ENCODE measurements around the gene PDZD2.

The PDZD2 gene

DNA sequence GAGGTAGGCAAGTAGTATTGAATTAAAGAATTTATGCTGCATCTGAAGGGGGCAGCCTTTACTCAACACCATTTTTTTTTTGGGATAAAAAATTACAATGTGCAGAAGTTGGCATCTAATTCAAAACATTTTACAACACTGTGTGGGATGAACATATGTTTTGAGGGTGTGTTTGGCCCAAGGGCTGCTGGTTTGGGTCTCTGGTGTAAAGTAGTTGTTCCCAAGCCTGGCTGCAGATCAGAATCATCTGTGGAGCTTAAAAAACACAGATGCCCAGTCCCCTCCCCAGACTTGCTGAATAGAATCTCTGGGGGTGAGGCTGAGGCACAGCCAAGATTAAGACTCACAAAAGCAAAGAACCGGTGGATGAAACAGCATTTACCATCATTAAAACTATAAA lies 33.0 kb upstream of the PDZD2 start:
- no peak for DNase-seq (ENCODE audit: low spot score)
- TF ChIP-seq, protein P1, sequence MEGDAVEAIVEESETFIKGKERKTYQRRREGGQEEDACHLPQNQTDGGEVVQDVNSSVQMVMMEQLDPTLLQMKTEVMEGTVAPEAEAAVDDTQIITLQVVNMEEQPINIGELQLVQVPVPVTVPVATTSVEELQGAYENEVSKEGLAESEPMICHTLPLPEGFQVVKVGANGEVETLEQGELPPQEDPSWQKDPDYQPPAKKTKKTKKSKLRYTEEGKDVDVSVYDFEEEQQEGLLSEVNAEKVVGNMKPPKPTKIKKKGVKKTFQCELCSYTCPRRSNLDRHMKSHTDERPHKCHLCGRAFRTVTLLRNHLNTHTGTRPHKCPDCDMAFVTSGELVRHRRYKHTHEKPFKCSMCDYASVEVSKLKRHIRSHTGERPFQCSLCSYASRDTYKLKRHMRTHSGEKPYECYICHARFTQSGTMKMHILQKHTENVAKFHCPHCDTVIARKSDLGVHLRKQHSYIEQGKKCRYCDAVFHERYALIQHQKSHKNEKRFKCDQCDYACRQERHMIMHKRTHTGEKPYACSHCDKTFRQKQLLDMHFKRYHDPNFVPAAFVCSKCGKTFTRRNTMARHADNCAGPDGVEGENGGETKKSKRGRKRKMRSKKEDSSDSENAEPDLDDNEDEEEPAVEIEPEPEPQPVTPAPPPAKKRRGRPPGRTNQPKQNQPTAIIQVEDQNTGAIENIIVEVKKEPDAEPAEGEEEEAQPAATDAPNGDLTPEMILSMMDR (IDR thresholded peaks at IDR 0.05; ENCODE audit: extremely low read depth, missing control alignments): no peak

DNA sequence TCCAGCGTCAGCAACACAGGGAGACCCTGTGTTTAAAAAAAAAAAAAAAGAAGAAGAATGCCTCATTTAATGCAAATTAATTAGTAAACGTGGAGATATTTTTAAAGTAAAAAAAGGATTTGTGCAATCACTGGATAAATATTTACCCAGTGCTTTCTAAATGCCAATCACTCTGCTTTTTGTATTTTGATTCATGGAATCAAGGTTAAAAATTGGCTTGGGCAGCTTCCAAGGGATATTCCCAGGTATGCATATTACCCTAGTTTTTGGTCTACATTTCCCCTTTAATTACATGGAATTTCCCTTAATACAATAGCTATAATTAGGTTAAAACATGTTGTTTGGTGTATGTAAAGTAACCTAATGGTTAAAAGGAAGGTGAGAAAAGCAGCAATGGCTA lies 31.4 kb upstream of the PDZD2 start:
- DNase-seq (ENCODE audit: low spot score): no peak
- TF ChIP-seq, protein P1 (IDR thresholded peaks at IDR 0.05; ENCODE audit: extremely low read depth, missing control alignments): no peak

DNA sequence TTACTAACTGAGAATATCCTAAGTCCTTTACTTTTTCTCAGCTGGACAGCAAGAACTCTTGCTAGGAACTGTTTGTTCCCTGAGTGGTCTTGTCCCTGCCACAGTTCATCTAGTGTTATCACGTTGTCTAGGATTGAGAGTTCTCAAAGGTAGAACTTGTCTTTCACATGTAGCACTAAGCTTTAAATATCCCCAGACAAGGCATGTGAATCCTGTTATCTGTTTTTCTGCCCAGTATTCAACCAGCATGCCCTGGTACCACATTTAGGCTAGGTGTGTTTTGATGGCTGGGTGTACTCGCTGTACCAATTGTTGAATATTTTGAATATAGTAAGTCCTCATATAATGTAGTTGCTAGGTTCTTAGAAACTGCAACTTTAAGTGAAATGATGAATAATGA lies 27.9 kb upstream of the PDZD2 start:
- TF ChIP-seq, protein P1 (IDR thresholded peaks at IDR 0.05; ENCODE audit: extremely low read depth, missing control alignments): no peak
- no peak for DNase-seq (ENCODE audit: low spot score)

DNA sequence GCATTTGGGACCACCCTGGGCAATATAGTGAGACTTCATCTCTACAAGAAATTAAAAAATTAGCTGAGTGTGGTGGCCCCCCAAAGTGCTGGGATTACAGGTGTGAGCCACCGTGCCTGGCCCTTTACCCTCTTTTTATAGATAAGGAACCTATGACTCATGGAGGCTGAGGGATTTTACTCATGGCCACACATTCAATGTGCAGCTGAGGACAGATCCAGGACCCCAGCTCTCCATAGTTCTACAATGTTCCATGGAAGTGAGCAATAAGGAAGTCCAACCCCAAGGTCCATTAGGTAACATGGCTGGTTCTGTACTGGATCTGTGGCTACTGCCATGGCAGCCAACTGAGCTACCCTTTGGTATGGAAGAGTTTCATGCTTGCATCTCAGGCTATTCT lies 25.3 kb upstream of the PDZD2 start:
- TF ChIP-seq, protein P1 (IDR thresholded peaks at IDR 0.05; ENCODE audit: extremely low read depth, missing control alignments): no peak
- no peak for DNase-seq (ENCODE audit: low spot score)

DNA sequence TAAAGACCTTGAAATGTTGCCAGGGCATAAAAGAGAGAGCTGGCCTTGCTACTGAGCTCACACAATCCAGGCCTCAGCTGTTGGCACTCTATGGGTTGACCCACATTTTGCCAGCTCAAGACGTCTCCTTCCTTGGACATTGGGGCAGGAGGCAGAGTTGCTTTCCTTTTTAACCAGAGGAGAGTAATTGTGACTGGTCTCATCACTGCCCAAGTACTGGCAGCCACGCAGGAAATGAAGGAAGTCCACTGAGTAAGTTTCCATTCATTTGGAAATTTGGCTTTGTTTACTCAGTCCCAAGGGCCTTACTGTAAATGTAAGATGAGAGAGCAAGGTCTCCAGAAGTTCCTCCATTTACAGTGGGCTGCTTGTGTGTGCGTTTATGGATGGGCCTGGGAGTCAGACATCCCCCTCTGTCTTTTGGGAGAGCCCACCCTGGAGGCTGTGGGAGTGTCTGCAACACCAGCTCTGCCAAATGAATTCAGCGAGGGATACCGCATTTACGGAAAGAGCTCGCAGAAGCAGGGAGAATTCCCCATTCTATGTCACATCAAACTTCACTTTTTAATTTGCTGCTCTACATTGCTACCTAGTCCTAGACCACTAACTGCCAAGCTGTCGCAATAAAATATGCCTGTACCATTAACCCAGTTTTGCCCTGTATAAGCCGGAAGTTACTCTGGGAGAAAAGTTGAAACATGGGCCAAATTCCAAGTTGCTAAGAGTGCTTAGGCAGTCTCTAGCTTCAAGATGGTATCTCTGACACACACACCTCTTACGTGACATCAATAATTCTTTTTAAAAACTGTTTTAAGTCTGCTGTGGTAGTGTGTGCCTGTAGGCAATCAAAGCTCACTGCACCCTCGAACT lies 24.5 kb upstream of the PDZD2 start:
- no peak for DNase-seq (ENCODE audit: low spot score)
- TF ChIP-seq, protein P1 (IDR thresholded peaks at IDR 0.05; ENCODE audit: extremely low read depth, missing control alignments): no peak

DNA sequence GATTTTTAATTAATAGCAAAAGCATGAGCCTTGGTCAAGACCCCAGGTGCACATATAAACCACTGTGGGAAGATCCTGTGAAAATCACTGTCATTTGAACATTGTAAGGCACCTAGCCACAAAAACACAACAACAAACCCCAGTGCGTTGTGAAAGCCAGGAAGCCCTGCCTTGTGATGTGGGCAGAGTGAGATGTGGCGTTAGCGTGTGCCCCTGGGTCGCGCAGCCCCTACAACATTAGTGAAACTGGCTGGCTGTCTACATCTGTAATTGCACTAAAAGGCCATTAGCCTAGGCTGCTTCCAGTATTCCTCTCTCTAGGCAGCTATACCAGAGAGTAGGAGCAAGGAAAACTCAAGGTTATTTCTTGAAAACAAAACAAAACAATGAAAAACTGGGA lies 21.1 kb upstream of the PDZD2 start:
- TF ChIP-seq, protein P1 (IDR thresholded peaks at IDR 0.05; ENCODE audit: extremely low read depth, missing control alignments): no peak
- DNase-seq (ENCODE audit: low spot score): no peak

DNA sequence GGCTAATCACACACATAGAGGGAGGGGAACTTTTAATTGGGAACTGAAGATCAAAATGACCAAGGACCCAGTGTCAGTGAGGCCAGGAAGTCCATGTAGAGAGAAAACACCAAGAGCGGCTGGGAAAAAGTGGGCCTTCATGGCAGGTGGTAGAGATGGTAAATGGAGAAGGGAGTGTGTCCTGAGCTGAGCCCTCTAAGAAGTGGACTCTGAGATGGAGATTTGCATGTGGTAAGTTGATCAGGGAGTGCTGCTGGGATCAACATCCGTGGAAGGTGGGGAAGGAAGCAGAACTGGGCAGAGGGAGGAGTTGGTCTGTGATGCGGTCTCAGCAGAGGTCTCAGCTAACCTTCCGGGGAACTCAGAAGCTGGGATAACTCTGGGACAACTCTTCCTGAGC lies 18.9 kb upstream of the PDZD2 start:
- DNase-seq (ENCODE audit: low spot score): no peak
- TF ChIP-seq, protein P1 (IDR thresholded peaks at IDR 0.05; ENCODE audit: extremely low read depth, missing control alignments): no peak
